ENCODE results near the gene IL22.

The IL22 gene

DNA sequence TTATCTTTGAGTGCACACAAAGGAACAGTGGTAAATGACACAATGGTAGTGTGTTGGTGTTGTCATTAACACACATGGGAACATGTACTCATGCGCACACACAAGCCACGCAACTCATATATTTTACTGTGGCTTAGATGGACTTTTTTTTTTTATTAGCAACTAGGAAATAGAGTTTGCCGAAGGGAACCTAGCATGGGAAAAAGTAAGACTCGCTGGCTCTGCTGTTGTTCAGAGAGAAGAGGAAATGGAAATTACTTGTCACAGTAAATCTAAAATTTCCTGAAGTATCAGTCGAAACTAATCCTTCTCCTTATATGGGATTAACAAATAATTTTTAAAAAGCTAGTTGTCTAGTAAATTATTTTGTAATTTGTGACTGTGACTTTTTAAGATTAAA is 33.7 kb upstream of the IL22 start:
- DNase-seq (ENCODE audit: insufficient read length, low spot score) (no peak), FAIRE-seq (no peak)
- TF ChIP-seq, protein P1, sequence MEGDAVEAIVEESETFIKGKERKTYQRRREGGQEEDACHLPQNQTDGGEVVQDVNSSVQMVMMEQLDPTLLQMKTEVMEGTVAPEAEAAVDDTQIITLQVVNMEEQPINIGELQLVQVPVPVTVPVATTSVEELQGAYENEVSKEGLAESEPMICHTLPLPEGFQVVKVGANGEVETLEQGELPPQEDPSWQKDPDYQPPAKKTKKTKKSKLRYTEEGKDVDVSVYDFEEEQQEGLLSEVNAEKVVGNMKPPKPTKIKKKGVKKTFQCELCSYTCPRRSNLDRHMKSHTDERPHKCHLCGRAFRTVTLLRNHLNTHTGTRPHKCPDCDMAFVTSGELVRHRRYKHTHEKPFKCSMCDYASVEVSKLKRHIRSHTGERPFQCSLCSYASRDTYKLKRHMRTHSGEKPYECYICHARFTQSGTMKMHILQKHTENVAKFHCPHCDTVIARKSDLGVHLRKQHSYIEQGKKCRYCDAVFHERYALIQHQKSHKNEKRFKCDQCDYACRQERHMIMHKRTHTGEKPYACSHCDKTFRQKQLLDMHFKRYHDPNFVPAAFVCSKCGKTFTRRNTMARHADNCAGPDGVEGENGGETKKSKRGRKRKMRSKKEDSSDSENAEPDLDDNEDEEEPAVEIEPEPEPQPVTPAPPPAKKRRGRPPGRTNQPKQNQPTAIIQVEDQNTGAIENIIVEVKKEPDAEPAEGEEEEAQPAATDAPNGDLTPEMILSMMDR (IDR thresholded peaks at IDR 0.05; ENCODE audit: insufficient read depth, missing control alignments) = no peak

DNA sequence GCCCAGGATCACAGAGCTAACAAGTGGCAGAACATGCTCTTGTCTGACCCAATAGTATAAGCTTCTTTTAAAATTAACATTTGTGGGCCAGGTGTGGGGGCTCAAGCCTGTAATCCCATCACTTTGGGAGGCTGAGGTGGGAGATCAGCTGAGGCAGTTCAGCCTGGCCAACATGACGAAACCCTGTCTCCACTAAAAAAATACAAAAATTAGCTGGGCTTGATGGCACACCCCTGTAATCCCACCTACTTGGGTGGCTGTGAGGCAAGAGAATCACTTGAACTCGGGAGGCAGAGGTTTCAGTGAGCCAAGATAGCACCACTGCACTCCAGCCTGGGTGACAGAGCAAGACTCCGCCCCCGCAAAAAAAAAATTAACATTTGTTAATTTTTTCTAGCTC is 33.0 kb upstream of the IL22 start:
- DNase-seq (ENCODE audit: insufficient read length, low spot score) (no peak), FAIRE-seq (no peak)
- TF ChIP-seq, protein P1 (IDR thresholded peaks at IDR 0.05; ENCODE audit: insufficient read depth, missing control alignments) = no peak

DNA sequence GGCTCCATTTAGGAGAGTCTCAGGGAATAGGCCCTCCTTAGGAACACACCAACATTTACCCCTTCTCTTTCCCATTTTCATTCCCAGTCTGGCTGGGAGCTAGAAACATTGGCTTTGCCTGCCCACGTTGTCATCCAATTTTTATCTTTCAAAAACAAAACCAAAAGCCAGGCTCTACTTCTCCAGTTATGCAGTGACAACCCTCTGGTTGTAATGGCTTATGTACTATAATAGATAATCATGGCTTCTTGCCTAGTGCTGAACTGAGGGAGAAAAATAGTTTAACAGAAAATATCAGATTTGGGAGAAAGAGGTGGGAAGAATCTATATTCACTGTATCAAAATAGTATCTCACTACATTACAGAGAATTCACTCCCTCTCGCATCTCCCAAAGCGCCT is 32.1 kb upstream of the IL22 start:
- FAIRE-seq (no peak), DNase-seq (ENCODE audit: insufficient read length, low spot score) (no peak)
- TF ChIP-seq, protein P1 (IDR thresholded peaks at IDR 0.05; ENCODE audit: insufficient read depth, missing control alignments) = no peak

DNA sequence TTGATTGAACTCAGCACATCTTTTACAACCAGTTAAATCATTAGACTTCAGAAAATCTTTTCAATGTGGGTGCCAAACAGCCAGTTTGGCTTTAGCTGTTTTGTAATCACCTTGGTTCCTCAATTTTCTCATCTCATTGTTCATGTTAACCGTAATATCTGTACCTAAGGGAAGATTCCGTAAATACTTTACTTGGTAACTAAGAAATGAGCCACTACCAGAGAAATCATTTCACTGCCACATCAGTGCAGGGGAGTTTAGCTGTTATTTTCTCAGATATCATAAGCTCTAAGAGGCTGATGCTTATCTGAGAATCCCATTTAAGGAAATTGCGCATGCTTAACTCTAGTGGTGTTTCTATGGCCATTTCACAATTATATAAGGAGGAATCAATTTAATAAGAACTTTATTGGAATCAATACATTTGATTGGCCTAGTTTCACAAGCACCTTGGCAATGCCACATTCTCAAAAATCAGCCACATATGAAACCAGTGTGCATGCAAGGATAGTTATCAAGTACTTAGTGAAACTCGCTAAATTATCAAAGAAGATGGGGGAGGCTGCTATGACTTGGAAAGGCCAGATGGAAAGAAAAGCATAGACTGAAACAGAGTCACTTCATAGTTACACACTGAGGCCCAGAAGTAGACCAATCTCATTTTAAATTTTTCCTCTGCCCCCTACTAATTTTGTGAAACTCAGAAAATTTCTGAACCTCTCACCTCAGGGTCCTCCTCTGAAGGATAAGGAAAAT is 28.1 kb upstream of the IL22 start:
- DNase-seq (ENCODE audit: insufficient read length, low spot score) (no peak), FAIRE-seq (no peak)
- TF ChIP-seq, protein P1 (IDR thresholded peaks at IDR 0.05; ENCODE audit: insufficient read depth, missing control alignments) = no peak

DNA sequence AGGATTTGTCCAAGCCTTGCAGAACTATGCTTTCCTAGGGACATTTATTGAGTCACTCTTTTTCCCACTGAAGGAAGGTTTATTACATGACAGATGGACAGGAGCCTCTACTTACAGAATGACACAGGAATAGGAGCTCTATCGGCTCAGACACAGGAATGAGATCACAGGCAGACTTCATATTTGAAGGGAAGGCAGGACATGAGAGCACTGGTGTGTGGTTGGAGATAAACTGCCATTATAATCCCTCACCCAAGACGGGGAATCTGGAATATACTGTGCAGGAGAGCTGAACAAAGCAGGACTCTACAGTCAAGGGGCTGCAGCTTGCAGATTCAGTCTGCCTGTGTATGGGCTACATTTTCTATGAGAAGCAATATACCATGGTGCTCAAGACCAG is 26.8 kb upstream of the IL22 start:
- TF ChIP-seq, protein P1 (IDR thresholded peaks at IDR 0.05; ENCODE audit: insufficient read depth, missing control alignments) = no peak
- FAIRE-seq (no peak), DNase-seq (ENCODE audit: insufficient read length, low spot score) (no peak)

DNA sequence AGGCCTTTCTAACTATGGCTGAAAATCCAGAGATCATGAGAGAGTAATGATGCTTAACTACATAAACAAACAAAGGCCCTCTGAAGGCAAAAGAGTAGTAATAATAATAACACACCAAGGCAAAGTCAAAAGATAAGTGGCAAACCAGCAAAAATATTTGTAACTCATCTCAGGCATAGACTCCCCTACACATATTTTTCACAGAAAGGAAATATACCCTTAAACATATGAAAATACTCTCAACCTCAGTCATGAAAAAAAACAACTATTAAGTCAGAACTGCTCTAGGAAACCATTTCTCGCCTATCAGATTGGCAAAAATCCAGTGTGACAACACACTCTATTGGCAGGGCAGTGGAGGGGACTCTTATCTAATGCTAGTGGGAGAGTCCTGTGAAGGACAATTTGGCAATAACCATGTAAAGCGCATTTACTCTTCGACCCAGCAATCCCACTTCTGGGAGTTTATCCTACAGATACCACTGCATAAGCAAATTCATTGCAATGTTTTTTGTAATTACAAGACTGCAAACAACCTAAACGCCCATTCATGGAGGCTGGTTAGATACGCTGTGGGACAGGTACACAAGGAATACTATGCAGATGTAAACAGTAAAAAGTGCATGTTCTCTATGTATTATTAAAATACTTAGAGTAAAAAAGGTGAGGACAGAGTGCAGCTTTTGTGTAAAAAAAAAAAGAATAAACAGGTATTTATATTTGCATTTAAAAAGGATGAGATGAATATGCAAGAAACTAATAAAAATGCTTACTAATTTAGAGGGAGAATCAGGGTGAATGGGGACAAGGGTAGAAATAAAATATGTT is 26.0 kb upstream of the IL22 start:
- FAIRE-seq = no peak
- DNase-seq (ENCODE audit: insufficient read length, low spot score) = no peak
- TF ChIP-seq, protein P1 (IDR thresholded peaks at IDR 0.05; ENCODE audit: insufficient read depth, missing control alignments) = no peak
